NCI-H2171 (cell line): ENCODE measurements around the gene VWA5B2.

Source experiments
- DNase-seq: peaks from one replicate; lab custom pipeline; 2025; lab: John Stamatoyannopoulos, UW

VWA5B2 gene

DNA sequence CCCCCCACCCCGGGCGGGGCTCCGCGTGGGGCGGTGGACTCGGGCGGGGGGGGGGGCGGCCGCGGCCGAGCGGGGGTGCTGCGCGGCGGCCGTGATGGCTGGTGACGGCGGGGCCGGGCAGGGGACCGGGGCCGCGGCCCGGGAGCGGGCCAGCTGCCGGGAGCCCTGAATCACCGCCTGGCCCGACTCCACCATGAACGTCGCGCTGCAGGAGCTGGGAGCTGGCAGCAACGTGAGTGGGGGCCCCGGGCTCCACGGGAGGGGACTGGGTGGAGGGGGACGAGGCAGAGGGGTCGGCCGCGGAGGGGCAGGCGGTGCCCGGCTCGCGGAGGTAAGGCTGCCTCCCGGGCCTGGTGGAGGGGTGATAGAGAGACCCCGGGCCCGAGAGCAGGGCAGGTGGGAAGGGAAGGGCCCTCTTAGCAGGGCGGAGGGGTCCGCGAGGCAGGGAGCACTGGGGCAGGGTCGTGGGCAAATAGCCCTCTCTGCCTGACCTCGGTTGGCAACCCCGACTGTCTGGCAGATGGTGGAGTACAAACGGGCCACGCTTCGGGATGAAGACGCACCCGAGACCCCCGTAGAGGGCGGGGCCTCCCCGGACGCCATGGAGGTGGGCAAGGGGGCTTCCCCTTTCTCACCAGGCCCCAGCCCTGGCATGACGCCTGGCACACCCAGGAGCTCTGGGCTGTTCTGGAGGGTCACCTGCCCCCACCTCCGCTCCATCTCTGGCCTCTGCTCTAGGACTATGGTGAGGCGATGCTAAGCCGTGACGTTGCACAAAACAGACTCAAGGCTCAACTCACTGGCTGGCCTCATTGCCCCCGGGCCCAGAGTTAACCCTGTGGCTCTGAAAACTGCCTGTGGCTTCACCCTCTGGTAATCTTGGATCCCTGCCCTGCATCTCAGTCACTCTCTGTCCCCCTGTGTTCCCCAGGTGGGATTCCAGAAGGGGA, 46.9 kb downstream of the VWA5B2 start, which contains the start of gene ECE2:
ECE2 (plus strand) TSS at position 62 of the 950 bp plus-strand sequence; CDS start at position 194, 132 bp downstream.
- DNase-seq = no peak

DNA sequence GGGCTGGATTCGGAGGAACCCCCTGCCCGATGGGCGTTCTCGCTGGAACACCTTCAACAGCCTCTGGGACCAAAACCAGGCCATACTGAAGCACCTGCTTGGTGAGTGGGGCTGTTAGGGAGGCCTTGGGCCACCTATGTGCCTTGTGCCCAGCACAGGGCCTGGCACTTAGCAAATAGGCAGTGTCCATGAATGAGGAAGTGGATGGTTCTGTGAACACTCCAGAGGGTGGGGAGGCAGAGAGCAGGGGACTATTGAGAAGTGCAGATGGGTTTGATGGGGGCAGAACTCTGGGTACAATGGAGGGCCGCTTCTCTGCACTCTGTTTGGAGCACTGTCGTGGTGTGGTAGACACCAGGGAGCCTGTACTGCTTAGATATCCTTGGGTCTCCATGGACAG, 48.0 kb downstream of the VWA5B2 start:
- no peak for DNase-seq

DNA sequence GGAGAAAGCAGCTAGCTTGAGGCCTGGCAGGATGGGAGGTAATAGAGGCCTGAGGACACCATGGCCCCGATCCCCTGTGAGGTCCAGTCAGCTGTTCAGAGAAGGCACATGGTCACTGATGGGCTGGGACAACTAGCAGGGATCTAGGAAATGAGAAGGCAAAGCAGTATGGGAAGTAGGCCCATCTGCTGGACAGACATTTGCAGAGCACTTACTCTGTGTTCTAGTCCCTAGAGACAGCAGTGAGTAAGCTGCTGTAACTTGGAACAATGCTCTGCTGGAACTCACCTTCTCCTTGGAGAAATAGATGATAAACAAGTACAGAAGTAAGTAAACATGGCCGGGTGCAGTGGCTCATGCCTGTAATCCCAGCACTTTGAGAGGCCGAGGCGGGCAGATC, 53.6 kb downstream of the VWA5B2 start:
- no peak for DNase-seq

DNA sequence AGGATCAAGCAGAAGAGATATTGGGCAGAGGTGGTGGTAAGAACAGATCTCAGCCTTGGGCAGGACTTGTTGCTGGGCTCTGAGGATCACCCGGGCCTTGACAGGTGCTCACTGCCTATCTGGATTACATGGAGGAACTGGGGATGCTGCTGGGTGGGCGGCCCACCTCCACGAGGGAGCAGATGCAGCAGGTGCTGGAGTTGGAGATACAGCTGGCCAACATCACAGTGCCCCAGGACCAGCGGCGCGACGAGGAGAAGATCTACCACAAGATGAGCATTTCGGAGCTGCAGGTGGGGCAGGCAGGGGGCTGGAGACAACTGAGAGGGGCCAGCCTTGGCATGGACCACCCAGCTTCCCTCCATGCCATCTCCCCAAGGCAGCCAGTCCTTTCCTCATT, 54.3 kb downstream of the VWA5B2 start:
- no peak for DNase-seq

DNA sequence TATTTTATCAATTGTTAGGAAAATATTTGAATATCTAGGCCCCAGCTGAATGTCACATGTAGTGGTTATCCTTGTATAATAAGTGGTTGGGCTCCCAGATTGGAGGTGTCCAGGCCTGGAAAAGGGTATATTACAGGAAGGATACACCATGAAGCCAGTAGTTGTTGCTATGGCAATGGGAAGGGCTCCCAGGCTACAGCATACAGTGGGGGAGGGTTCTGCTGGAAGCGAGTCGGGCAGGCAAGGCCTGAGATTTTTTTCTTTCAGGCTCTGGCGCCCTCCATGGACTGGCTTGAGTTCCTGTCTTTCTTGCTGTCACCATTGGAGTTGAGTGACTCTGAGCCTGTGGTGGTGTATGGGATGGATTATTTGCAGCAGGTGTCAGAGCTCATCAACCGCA, 55.3 kb downstream of the VWA5B2 start:
- no peak for DNase-seq

DNA sequence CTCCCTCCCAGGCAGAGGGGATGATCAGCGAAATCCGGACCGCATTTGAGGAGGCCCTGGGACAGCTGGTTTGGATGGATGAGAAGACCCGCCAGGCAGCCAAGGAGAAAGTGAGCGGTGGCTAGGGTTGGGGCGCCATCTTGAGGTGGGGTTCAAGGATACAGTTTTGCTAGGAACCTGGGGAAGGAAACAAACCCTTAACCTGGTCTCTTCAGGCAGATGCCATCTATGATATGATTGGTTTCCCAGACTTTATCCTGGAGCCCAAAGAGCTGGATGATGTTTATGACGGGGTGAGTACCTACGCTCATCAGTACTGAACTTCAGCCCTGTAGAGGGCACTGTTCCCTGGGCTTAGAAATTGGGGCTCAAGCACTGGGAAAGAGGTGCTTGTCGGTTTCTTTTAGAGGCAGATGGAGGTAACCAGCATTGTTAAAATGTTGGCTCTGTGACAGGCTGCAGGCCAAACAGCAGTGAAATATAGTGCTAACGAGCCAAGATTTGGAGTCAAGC, 60.1 kb downstream of the VWA5B2 start:
- peak; percentile 75 for DNase-seq

DNA sequence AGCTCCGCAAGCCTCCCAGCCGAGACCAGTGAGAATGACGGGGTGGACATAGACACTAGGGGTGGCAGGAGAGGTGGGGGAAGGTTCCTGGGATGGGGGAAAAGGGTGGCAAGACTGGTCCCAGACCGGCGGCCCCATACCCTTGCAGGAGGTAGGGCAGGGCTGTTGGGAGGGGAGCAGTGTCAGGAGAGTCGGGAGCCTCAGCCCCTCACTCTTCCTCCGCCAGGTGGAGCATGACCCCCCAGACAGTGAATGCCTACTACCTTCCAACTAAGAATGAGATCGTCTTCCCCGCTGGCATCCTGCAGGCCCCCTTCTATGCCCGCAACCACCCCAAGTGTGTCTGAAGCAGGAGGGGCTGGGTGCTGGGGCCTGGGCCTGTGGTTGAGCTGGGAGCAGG, 60.9 kb downstream of the VWA5B2 start:
- DNase-seq = no peak

DNA sequence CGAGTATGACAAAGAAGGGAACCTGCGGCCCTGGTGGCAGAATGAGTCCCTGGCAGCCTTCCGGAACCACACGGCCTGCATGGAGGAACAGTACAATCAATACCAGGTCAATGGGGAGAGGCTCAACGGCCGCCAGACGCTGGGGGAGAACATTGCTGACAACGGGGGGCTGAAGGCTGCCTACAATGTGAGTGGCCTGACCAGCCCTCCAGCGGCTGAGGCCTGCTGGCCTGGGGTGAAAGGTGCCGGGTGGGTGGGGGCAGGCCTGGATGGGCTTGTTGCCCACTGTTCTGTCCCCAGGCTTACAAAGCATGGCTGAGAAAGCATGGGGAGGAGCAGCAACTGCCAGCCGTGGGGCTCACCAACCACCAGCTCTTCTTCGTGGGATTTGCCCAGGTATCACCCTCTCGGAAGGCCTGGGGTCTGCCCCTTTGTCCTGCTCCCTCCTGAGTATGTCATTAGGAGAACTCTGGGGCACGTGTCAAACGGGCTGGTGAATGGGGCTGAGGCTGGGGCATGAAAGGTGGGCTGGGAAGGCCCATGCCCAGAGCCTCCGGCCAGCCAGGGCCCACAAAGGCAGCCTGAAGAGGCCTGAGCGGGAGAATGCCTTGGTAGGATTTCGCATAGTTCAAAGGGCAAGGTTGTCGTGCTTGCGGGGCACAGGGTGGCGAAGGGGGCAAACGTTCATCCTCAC, 61.8 kb downstream of the VWA5B2 start:
- no peak for DNase-seq
